PC-9 (cell line): Measurements from ENCODE around the gene MGAT3. TPM values are rescaled to one million over a fixed set of nuclear protein-coding genes. Genes with fewer than 3 reads are reported as not detected.
"Not testable (repeated sequence)": the region's sequence is repeated elsewhere in the genome, so short reads cannot be mapped to it uniquely, and the experiment has no call there.

Source experiments
- BruUV-seq: library from RNA; stranded (reverse); fragments of 400-500 nt; replicated peaks from 2 replicates; lab custom pipeline; 2021; lab: Mats Ljungman, UMichigan
- CTCF ChIA-PET: fragments of 300-600 bp; sonication (Branson Sonifier 250); formaldehyde crosslinking; loops from one replicate; lab custom pipeline; 2022; ENCODE audit warnings: antibody characterized with exemption; lab: Charles Lee
- POLR2A ChIA-PET: fragments of 300-600 bp; sonication (Branson Sonifier 250); formaldehyde crosslinking; loops from one replicate; lab custom pipeline; 2022; ENCODE audit warnings: antibody characterized with exemption; ENCODE audit not compliant: unreplicated experiment; lab: Charles Lee
- DNase-seq, 2 experiments: peaks; one replicate each; pipeline versions ENCODE4 v3.0.0 to v3.0.0-alpha.2; 2015 to 2022; ENCODE audit warnings: mixed read lengths in 1 of 2
- H2AFZ ChIP-seq: fragments of 200-600 bp; sonication (generic); 2 replicates; pipeline ENCODE4 v1.8.1; 2017; ENCODE audit warnings: antibody characterized with exemption
- H3F3A ChIP-seq: fragments of 200-600 bp; sonication (generic); 2 replicates; pipeline ENCODE4 v1.8.1; 2017; ENCODE audit warnings: antibody characterized with exemption, mild to moderate bottlenecking, low read depth; ENCODE audit not compliant: insufficient read depth
- H3K27ac ChIP-seq: fragments of 200-600 bp; sonication (generic); 2 replicates; pipeline ENCODE4 v1.6.1; 2016; ENCODE audit warnings: mixed run types
- H3K27me3 ChIP-seq: fragments of 200-600 bp; sonication (generic); 2 replicates; pipeline ENCODE4 v1.6.1; 2016; ENCODE audit warnings: low read depth, mixed run types; ENCODE audit not compliant: insufficient read depth
- H3K36me3 ChIP-seq: fragments of 200-600 bp; sonication (generic); 2 replicates; pipeline ENCODE4 v1.6.1; 2016; ENCODE audit warnings: low read depth, mixed run types
- H3K4me1 ChIP-seq: fragments of 200-600 bp; sonication (generic); replicated peaks from 2 replicates; pipeline ENCODE4 v1.6.1; 2016; ENCODE audit warnings: mixed run types; ENCODE audit not compliant: insufficient read depth
- H3K4me2 ChIP-seq: fragments of 200-600 bp; sonication (generic); 2 replicates; pipeline ENCODE4 v1.6.1; 2017; ENCODE audit warnings: mixed run types
- H3K4me3 ChIP-seq: fragments of 200-600 bp; sonication (generic); 2 replicates; pipeline ENCODE4 v1.6.1; 2016; ENCODE audit warnings: mixed run types
- H3K79me2 ChIP-seq: fragments of 200-600 bp; sonication (generic); 2 replicates; pipeline ENCODE4 v1.6.1; 2017; ENCODE audit warnings: low read depth, mixed run types
- H3K9me2 ChIP-seq: fragments of 200-600 bp; sonication (generic); 2 replicates; pipeline ENCODE4 v1.8.1; 2017; ENCODE audit warnings: mild to moderate bottlenecking; ENCODE audit not compliant: insufficient read depth
- H3K9me3 ChIP-seq: fragments of 200-600 bp; sonication (generic); 2 replicates; pipeline ENCODE4 v1.8.1; 2016; ENCODE audit warnings: low read depth; ENCODE audit not compliant: insufficient read depth
- H4K20me1 ChIP-seq: fragments of 200-600 bp; sonication (generic); 2 replicates; pipeline ENCODE4 v1.8.1; 2017; ENCODE audit not compliant: insufficient read depth
- EZH2 ChIP-seq: fragments of 200-600 bp; sonication (generic); IDR thresholded peaks from 2 replicates; pipeline ENCODE4 v1.8.0; 2017; ENCODE audit warnings: antibody characterized with exemption, low read depth
- intact Hi-C: fragments of 100-400 bp; cut with micrococcal nuclease; formaldehyde crosslinking; loops from one replicate; pipeline ENCODE4 v1.10.0; 2022; ENCODE audit not compliant: unreplicated experiment
- total RNA-seq: library from RNA; stranded (reverse); gene quantifications from 2 replicates; pipeline ENCODE4 v1.2.3, GENCODE V29; 2021
- TF ChIP-seq, protein P1 (sequence below): fragments of 200-600 bp; sonication (generic); conservative IDR thresholded peaks from 2 replicates; pipeline ENCODE4 v1.6.1; 2017; ENCODE audit warnings: mixed run types, antibody characterized with exemption, mild to moderate bottlenecking, moderate library complexity

The MGAT3 gene
- total RNA-seq, 1 experiment from 2014 or later, result not detected

GRCh38 chr22:39520226-39521105 is 63.7 kb downstream of the MGAT3 start, which contains the start of gene ATF4:
ATF4 (plus strand) TSS chr22:39520562; CDS start chr22:39521446, 884 bp downstream.
- Histone ChIP-seq H3F3A (peaks cover 86% of the 10 kb centered on the region), H3K4me1 (peaks cover 31% of the 10 kb centered on the region), H3K4me2 (peak within 1 kb of the TSS; percentile 88), H4K20me1 (peaks cover 46% of the 10 kb centered on the region), H2AFZ (peak within 1 kb of the TSS; percentile 94), H3K9me3 (no peaks in the 10 kb centered on the region), H3K9me2 (no peaks in the 10 kb centered on the region), H3K27ac (peak within 1 kb of the TSS; percentile 93), H3K27me3 (no peaks in the 10 kb centered on the region), H3K79me2 (peaks cover 53% of the 10 kb centered on the region), H3K4me3 (peak within 1 kb of the TSS; percentile 97), H3K36me3 (peaks cover 48% of the 10 kb centered on the region)
- no TSS peak for BruUV-seq
- intact Hi-C loops, result loop anchor here (1.0 to 10.0 kb wide), 6 partner anchors 18 to 768 kb away; partner anchors contain the start of genes CBX7, MIEF1, PDGFB and TAB1
- TF ChIP-seq EZH2, result no peak
- TF ChIP-seq, protein P1, sequence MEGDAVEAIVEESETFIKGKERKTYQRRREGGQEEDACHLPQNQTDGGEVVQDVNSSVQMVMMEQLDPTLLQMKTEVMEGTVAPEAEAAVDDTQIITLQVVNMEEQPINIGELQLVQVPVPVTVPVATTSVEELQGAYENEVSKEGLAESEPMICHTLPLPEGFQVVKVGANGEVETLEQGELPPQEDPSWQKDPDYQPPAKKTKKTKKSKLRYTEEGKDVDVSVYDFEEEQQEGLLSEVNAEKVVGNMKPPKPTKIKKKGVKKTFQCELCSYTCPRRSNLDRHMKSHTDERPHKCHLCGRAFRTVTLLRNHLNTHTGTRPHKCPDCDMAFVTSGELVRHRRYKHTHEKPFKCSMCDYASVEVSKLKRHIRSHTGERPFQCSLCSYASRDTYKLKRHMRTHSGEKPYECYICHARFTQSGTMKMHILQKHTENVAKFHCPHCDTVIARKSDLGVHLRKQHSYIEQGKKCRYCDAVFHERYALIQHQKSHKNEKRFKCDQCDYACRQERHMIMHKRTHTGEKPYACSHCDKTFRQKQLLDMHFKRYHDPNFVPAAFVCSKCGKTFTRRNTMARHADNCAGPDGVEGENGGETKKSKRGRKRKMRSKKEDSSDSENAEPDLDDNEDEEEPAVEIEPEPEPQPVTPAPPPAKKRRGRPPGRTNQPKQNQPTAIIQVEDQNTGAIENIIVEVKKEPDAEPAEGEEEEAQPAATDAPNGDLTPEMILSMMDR, result no peak
- CTCF ChIA-PET, result interaction anchor here (0.5 to 1.0 kb wide), 6 partner anchors 9 to 717 kb away, joined by 3 to 8 read pairs (median 6); no protein-coding TSS in a partner anchor
- POLR2A ChIA-PET, result interaction anchor here (0.5 to 1.0 kb wide), 15 partner anchors 13 to 1622 kb away, joined by 3 to 13 read pairs (median 4); partner anchors contain the start of genes MIEF1 and RPL3
- DNase-seq, result peak in 1 of 2 experiments; percentile 65

DNA sequence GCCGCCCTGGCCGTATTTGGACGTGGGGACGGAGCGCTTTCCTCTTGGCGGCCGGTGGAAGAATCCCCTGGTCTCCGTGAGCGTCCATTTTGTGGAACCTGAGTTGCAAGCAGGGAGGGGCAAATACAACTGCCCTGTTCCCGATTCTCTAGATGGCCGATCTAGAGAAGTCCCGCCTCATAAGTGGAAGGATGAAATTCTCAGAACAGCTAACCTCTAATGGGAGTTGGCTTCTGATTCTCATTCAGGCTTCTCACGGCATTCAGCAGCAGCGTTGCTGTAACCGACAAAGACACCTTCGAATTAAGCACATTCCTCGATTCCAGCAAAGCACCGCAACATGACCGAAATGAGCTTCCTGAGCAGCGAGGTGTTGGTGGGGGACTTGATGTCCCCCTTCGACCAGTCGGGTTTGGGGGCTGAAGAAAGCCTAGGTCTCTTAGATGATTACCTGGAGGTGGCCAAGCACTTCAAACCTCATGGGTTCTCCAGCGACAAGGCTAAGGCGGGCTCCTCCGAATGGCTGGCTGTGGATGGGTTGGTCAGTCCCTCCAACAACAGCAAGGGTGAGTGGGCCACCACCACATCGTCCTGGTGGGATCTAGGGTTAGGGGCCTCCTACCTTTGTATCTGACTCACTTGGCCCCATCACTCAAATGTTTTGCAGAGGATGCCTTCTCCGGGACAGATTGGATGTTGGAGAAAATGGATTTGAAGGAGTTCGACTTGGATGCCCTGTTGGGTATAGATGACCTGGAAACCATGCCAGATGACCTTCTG is 64.5 kb downstream of the MGAT3 start:
- CTCF ChIA-PET, result interaction anchor here (0.6 kb wide), 2 partner anchors 62 to 503 kb away, joined by 3 to 16 read pairs; no protein-coding TSS in a partner anchor
- DNase-seq, H3K9me2 ChIP-seq, POLR2A ChIA-PET, H3K9me3 ChIP-seq, H3K27me3 ChIP-seq, H2AFZ ChIP-seq: not testable (repeated sequence)
- peak overlapping the region; percentile 88 for H3K4me2 ChIP-seq
- H3K27ac ChIP-seq, result peak overlapping the region; percentile 93
- TSS peak; percentile 59 for BruUV-seq
- intact Hi-C loops, result loop anchor here (2.0 to 10.0 kb wide), 5 partner anchors 18 to 769 kb away; partner anchors contain the start of genes CBX7, MIEF1, PDGFB and TAB1
- H3F3A ChIP-seq, result peaks cover 87% of the 10 kb centered on the region
- H3K4me3 ChIP-seq, result peak overlapping the region; percentile 97
- H3K4me1 ChIP-seq, result peaks cover 31% of the 10 kb centered on the region
- H3K36me3 ChIP-seq, result peaks cover 42% of the 10 kb centered on the region
- H3K79me2 ChIP-seq, result peaks cover 53% of the 10 kb centered on the region
- peaks cover 53% of the 10 kb centered on the region for H4K20me1 ChIP-seq

GRCh38 chr22:39522091-39522490 is 65.3 kb downstream of the MGAT3 start:
- POLR2A ChIA-PET, result interaction anchor here (0.5 to 0.6 kb wide), 2 partner anchors 522 to 834 kb away, joined by 3 to 6 read pairs; no protein-coding TSS in a partner anchor
- BruUV-seq, H3K9me2 ChIP-seq, H2AFZ ChIP-seq, DNase-seq, H3K9me3 ChIP-seq, H3K27me3 ChIP-seq: not testable (repeated sequence)
- Histone ChIP-seq H4K20me1 (peaks cover 61% of the 10 kb centered on the region), H3F3A (peaks cover 85% of the 10 kb centered on the region), H3K4me3 (peak overlapping the region; percentile 97), H3K4me1 (peaks cover 31% of the 10 kb centered on the region), H3K4me2 (peak overlapping the region; percentile 88), H3K79me2 (peaks cover 53% of the 10 kb centered on the region), H3K36me3 (peaks cover 37% of the 10 kb centered on the region), H3K27ac (peak overlapping the region; percentile 93)
- CTCF ChIA-PET, result interaction anchor here (0.6 to 0.8 kb wide), 2 partner anchors 9 to 63 kb away, joined by 7 to 16 read pairs; no protein-coding TSS in a partner anchor
- intact Hi-C loops, result loop anchor here (5.0 to 10.0 kb wide), 3 partner anchors 277 to 770 kb away; partner anchors contain the start of genes CBX7 and PDGFB
